GM12878 (cell line): ENCODE measurements around the gene FCER2. TPM values are rescaled to one million over a fixed set of nuclear protein-coding genes. Genes with fewer than 3 reads are reported as not detected.

Experiments used
- ATAC-seq: fragments of 200-7000 bp; cut with Tn5 transposase; 3 replicates; pipeline ENCODE4 v1.9.1; 2020; ENCODE audit warnings: mild to moderate bottlenecking, moderate library complexity
- BruUV-seq: library from RNA; stranded (reverse); fragments of 400-500 nt; replicated peaks from 2 replicates; lab custom pipeline; 2021; lab: Mats Ljungman, UMichigan
- CTCF ChIA-PET: fragments of 300-600 bp; sonication (Branson Sonifier 250); formaldehyde crosslinking; extraction: SDS; loops from one replicate; lab custom pipeline; 2021; ENCODE audit warnings: inconsistent platforms; lab: Yijun Ruan, JAX
- POLR2A ChIA-PET: fragments of 350-600 bp; formaldehyde crosslinking; extraction: SDS; loops from one replicate; lab custom pipeline; 2021; ENCODE audit warnings: inconsistent platforms; lab: Charles Lee
- RAD21 ChIA-PET: fragments of 300-600 bp; sonication (Branson Sonifier 250); formaldehyde crosslinking; loops from one replicate; lab custom pipeline; 2023; ENCODE audit warnings: antibody characterized with exemption; ENCODE audit not compliant: unreplicated experiment; lab: Charles Lee
- SMC1A ChIA-PET: fragments of 300-600 bp; sonication (Branson Sonifier 250); formaldehyde crosslinking; loops from one replicate; lab custom pipeline; 2023; ENCODE audit not compliant: unreplicated experiment, uncharacterized antibody; lab: Charles Lee
- DNase-seq: peaks from one replicate; pipeline ENCODE4 v3.0.0-alpha.2; 2011; ENCODE audit warnings: low read depth, low spot score
- FAIRE-seq: peaks from 3 replicates; lab custom pipeline; 2011; peaks lifted over from hg19 to GRCh38; lab: Jason Lieb, UNC
- H2AFZ ChIP-seq: 2 replicates; pipeline ENCODE4 v1.6.0; 2011; ENCODE audit warnings: low read depth, low read length, control low read depth; ENCODE audit not compliant: control insufficient read depth
- H3K27ac ChIP-seq: 2 replicates; pipeline ENCODE4 v1.5.1; 2011; ENCODE audit warnings: control low read depth; ENCODE audit not compliant: control insufficient read depth, insufficient read depth
- H3K27me3 ChIP-seq, 2 experiments: replicated peaks in 1 of 2; 2 replicates each; pipeline versions ENCODE4 v1.6.0 to v1.6.1; 2011; ENCODE audit warnings: low read length in 1 of 2; ENCODE audit not compliant: control insufficient read depth in 2 of 2, insufficient read depth in 2 of 2
- H3K36me3 ChIP-seq, 2 experiments: 2 replicates each; pipeline ENCODE4 v1.5.1; 2011; ENCODE audit warnings: low read length in 1 of 2; ENCODE audit not compliant: control insufficient read depth in 2 of 2, insufficient read depth in 2 of 2
- H3K4me1 ChIP-seq: 2 replicates; pipeline ENCODE4 v1.6.1; 2011; ENCODE audit warnings: mild to moderate bottlenecking, low read length, moderate library complexity, mixed read lengths; ENCODE audit not compliant: control insufficient read depth, insufficient read depth
- H3K4me2 ChIP-seq: 2 replicates; pipeline ENCODE4 v1.6.0; 2011; ENCODE audit warnings: control low read depth; ENCODE audit not compliant: control insufficient read depth, insufficient read depth
- H3K4me3 ChIP-seq: fragments of 200-600 bp; sonication (generic); 2 replicates; pipeline ENCODE4 v1.5.1; 2016
- H3K79me2 ChIP-seq: 2 replicates; pipeline ENCODE4 v1.6.0; 2011; ENCODE audit warnings: low read length; ENCODE audit not compliant: control insufficient read depth, insufficient read depth
- H3K9ac ChIP-seq: 2 replicates; pipeline ENCODE4 v1.8.0; 2011; ENCODE audit warnings: low read length, control low read depth, mixed read lengths; ENCODE audit not compliant: control insufficient read depth, insufficient read depth
- H3K9me3 ChIP-seq: replicated peaks from 3 replicates; pipeline ENCODE4 v1.5.1; 2011; ENCODE audit warnings: mild to moderate bottlenecking, low read length; ENCODE audit not compliant: control insufficient read depth, insufficient read depth
- H4K20me1 ChIP-seq: 2 replicates; pipeline ENCODE4 v1.6.0; 2011; ENCODE audit not compliant: control insufficient read depth, insufficient read depth
- BACH1 ChIP-seq: fragments of 450-650 bp; IDR thresholded peaks from 2 replicates; pipeline ENCODE4 v1.6.1; 2017; ENCODE audit warnings: mild to moderate bottlenecking, borderline replicate concordance
- BCLAF1 ChIP-seq: fragments of 450-650 bp; IDR thresholded peaks from 2 replicates; pipeline ENCODE4 v1.6.1; 2017; ENCODE audit warnings: antibody characterized with exemption, mild to moderate bottlenecking, moderate library complexity
- CBX3 ChIP-seq: fragments of 200-600 bp; sonication (generic); IDR thresholded peaks from 2 replicates; pipeline ENCODE4 v1.6.1; 2016; ENCODE audit warnings: low read depth, borderline replicate concordance
- DPF2 ChIP-seq: fragments of 450-650 bp; IDR thresholded peaks from 2 replicates; pipeline ENCODE4 v1.6.1; 2017; ENCODE audit warnings: mild to moderate bottlenecking
- GATAD2B ChIP-seq: fragments of 450-650 bp; conservative IDR thresholded peaks from 2 replicates; pipeline ENCODE4 v1.6.1; 2017; ENCODE audit warnings: low read depth, mild to moderate bottlenecking, moderate library complexity
- HDGF ChIP-seq: fragments of 450-650 bp; IDR thresholded peaks from 2 replicates; pipeline ENCODE4 v1.6.1; 2016; ENCODE audit warnings: antibody characterized with exemption
- IRF5 ChIP-seq: fragments of 450-650 bp; IDR thresholded peaks from 2 replicates; pipeline ENCODE4 v1.6.1; 2017; ENCODE audit warnings: borderline replicate concordance
- KAT2A ChIP-seq: conservative IDR thresholded peaks from 2 replicates; pipeline ENCODE4 v1.6.1; 2011; ENCODE audit warnings: low read depth, low read length; ENCODE audit not compliant: control insufficient read depth
- MAX ChIP-seq: IDR thresholded peaks from 2 replicates; pipeline ENCODE4 v1.6.1; 2012; ENCODE audit warnings: low read depth, low read length, improper control_type of control experiment
- PRDM15 ChIP-seq: fragments of 450-650 bp; formaldehyde crosslinking; IDR thresholded peaks from 2 replicates; pipeline ENCODE4 v1.4.0; 2020; ENCODE audit warnings: mild to moderate bottlenecking, moderate library complexity
- RCOR1 ChIP-seq: conservative IDR thresholded peaks from 2 replicates; pipeline ENCODE4 v1.6.1; 2012; ENCODE audit warnings: low read depth, low read length, improper control_type of control experiment
- STAT3 ChIP-seq: IDR thresholded peaks from 2 replicates; pipeline ENCODE4 v1.6.1; 2011; ENCODE audit warnings: low read depth, low read length, improper control_type of control experiment
- ZNF384 ChIP-seq: IDR thresholded peaks from 2 replicates; pipeline ENCODE4 v1.6.1; 2012; ENCODE audit warnings: low read depth, mild to moderate bottlenecking, low read length, improper control_type of control experiment, borderline replicate concordance
- WGBS: methylation state at CpG from one replicate; pipeline ENCODE4 v1.1.6; 2016; ENCODE audit warnings: low lambda C conversion rate; ENCODE audit not compliant: insufficient replicate concordance, insufficient coverage; ENCODE audit errors: missing lambda C conversion rate; 5-methylcytosine and 5-hydroxymethylcytosine counted together
- in situ Hi-C: fragments of 300-500 bp; cut with MboI; formaldehyde crosslinking; loops from 9 replicates; pipeline ENCODE4 v1.14.3; 2018; ENCODE audit warnings: mixed read lengths
- intact Hi-C: fragments of 100-400 bp; cut with micrococcal nuclease; formaldehyde crosslinking; loops from one replicate; pipeline ENCODE4 v1.14.2; 2022; ENCODE audit not compliant: unreplicated experiment
- polyA plus RNA-seq, 11 experiments: library from polyadenylated mRNA; depleted of rRNA in 4 of 11; unstranded in 6 of 11; stranded (reverse) in 5 of 11; fragments of >200 nt; fragmentation: Nextera tagmentation in 4 of 11; fragmentation: Illumina TruSeq in 1 of 11; extraction: Ambion mirVana in 4 of 11; extraction: Trizol in 1 of 11; gene quantifications; 1 replicate in 1 of 11; 2 replicates in 10 of 11; pipeline versions ENCODE4 v1.2.1 to v1.2.3, GENCODE V29; 2011 to 2016; ENCODE audit warnings: inconsistent platforms in 2 of 11, missing spikeins in 2 of 11, low read depth in 1 of 11
- total RNA-seq, 4 experiments: library from RNA; depleted of rRNA in 3 of 4; stranded (reverse); fragments of >200 nt in 3 of 4; fragmentation: Illumina TruSeq in 1 of 4; extraction: Trizol in 1 of 4; gene quantifications; 2 replicates each; pipeline versions ENCODE4 v1.2.1 to v1.2.3, GENCODE V29; 2013 to 2021

Gene FCER2
- total and polyA plus RNA-seq, 10 of the 15 experiments (the other 5 are each of a cell fraction or from before 2014, with no cell fraction given) = 44.0 to 424 (median 241) TPM

- in situ Hi-C loops = no loop called here
- intact Hi-C loops = loop anchor here (10.0 kb wide), 1 partner anchor 285 kb away; no protein-coding TSS in a partner anchor
- no peak for FAIRE-seq
- H4K20me1 ChIP-seq = no peaks in the 10 kb centered on the region
- no peaks in the 10 kb centered on the region for H3K9me3 ChIP-seq
- H3K9ac ChIP-seq = no peak overlapping the region
- RAD21 ChIA-PET = no interaction called here
- POLR2A ChIA-PET = no interaction called here
- BruUV-seq = no TSS peak
- TF ChIP-seq BACH1 = no peak
- TF ChIP-seq BCLAF1 = no peak
- TF ChIP-seq HDGF = no peak
- no peak for TF ChIP-seq GATAD2B
- no peak for TF ChIP-seq RCOR1
- TF ChIP-seq CBX3 = no peak
- no peak for TF ChIP-seq ZNF384
- no peak for TF ChIP-seq KAT2A
- TF ChIP-seq IRF5 = no peak
- TF ChIP-seq STAT3 = no peak
- no peak for TF ChIP-seq MAX
- TF ChIP-seq DPF2 = no peak
- TF ChIP-seq PRDM15 (CRISPR knock-in tag) = no peak
- no peak for DNase-seq
- 34% methylated on average over 9 of the region's 9 CpGs for WGBS
- no peak for ATAC-seq
- H3K4me2 ChIP-seq = no peak overlapping the region
- H2AFZ ChIP-seq = no peak overlapping the region
- H3K27ac ChIP-seq = no peak overlapping the region
- CTCF ChIA-PET = interaction anchor here (0.6 to 1.8 kb wide), 4 partner anchors 11 to 567 kb away, joined by 3 to 6 read pairs (median 3); partner anchors contain the start of gene TRAPPC5
- H3K27me3 ChIP-seq = peaks cover 4 to 7% of the 10 kb centered on the region in 2 experiments; a peak in 3 of 4 replicates
- no peak overlapping the region for H3K4me3 ChIP-seq
- SMC1A ChIA-PET = interaction anchor here (0.6 to 0.7 kb wide), 2 partner anchors 12 to 597 kb away, joined by 3 read pairs; no protein-coding TSS in a partner anchor
- H3K79me2 ChIP-seq = no peaks in the 10 kb centered on the region
- H3K4me1 ChIP-seq = no peaks in the 10 kb centered on the region
- no peaks in the 10 kb centered on the region for H3K36me3 ChIP-seq
Observed at GRCh38 chr19:7669641-7670040, 32.3 kb downstream of the FCER2 start.
